Measurements from ENCODE around the gene DDX50.

- TF ChIP-seq CTCF (IDR thresholded peaks at IDR 0.05 in 4 of 5, conservative IDR thresholded peaks at IDR 0.05 in 1 of 5), result no peak
- TF ChIP-seq POLR2A (IDR thresholded peaks at IDR 0.05), result no peak
These were observed 88.3 kb downstream of the DDX50 start for GRCh38 chr10:68989317-68989990.
